ENCODE results near the gene EXOSC7. TPM values are rescaled to one million over a fixed set of nuclear protein-coding genes. Genes with fewer than 3 reads are reported as not detected.
A peak's percentile ranks its signal among the peaks of the same experiment; 100 is the strongest.
"Not testable (repeated sequence)": the region's sequence is repeated elsewhere in the genome, so short reads cannot be mapped to it uniquely, and the experiment has no call there.

Gene EXOSC7
- total and polyA plus RNA-seq, 2 donors (not counting 3 experiments of a cell fraction or from before 2014, with no cell fraction given): 44.5 to 53.8 TPM

- H3K4me1 ChIP-seq (ENCODE audit: control insufficient read depth, extremely low read depth, insufficient read depth, low read length); dilution Hi-C loops (cut with MboI; ENCODE audit: extremely low pct_ligation_motif_present, low sequenced_read_pairs); H2AFZ ChIP-seq (ENCODE audit: low read depth, low read length); H3K4me2 ChIP-seq (ENCODE audit: insufficient read depth, low read length); POLR2A ChIA-PET; H3K27ac ChIP-seq (ENCODE audit: insufficient read depth, low read depth, low read length); H3K36me3 ChIP-seq (ENCODE audit: control insufficient read depth in 2 of 2, extremely low read depth in 1 of 2, insufficient read depth in 2 of 2, low read length in 2 of 2); H3K27me3 ChIP-seq (ENCODE audit: control insufficient read depth in 2 of 2, insufficient read depth in 2 of 2, low read length in 2 of 2); FAIRE-seq; H3K9ac ChIP-seq (replicated peaks; ENCODE audit: extremely low read depth, insufficient read depth, low read length); H4K20me1 ChIP-seq (replicated peaks; ENCODE audit: control insufficient read depth, extremely low read depth, insufficient read depth, low read length); H3K9me3 ChIP-seq (replicated peaks; ENCODE audit: control insufficient read depth, insufficient read depth, low read length); intact Hi-C loops (cut with micrococcal nuclease); H3K4me3 ChIP-seq (replicated peaks in 1 of 3; ENCODE audit: insufficient read depth in 1 of 3, low read depth in 1 of 3, low read length in 3 of 3); H3K79me2 ChIP-seq (ENCODE audit: control insufficient read depth, insufficient read depth, low read length); BruUV-seq (replicated peaks); DNase-seq (ENCODE audit: low read depth, low spot score); H3K9me1 ChIP-seq (replicated peaks; ENCODE audit: control insufficient read depth, extremely low read depth, insufficient read depth, low read length): not testable (repeated sequence)
- CTCF ChIA-PET: interaction anchor here (1.3 kb wide), 2 partner anchors 23 to 35 kb away, joined by 3 to 5 read pairs; no protein-coding TSS in a partner anchor
Measured at GRCh38 chr3:44949770-44950169, 26.3 kb upstream of the EXOSC7 start.

- Histone ChIP-seq H3K79me2 (ENCODE audit: control insufficient read depth, insufficient read depth, low read length) (peaks cover 6% of the 10 kb centered on the region), H3K4me2 (ENCODE audit: insufficient read depth, low read length) (no peak overlapping the region), H3K9me3 (replicated peaks; ENCODE audit: control insufficient read depth, insufficient read depth, low read length) (no peaks in the 10 kb centered on the region), H2AFZ (ENCODE audit: low read depth, low read length) (no peak overlapping the region), H3K4me3 (replicated peaks in 1 of 3; ENCODE audit: insufficient read depth in 1 of 3, low read depth in 1 of 3, low read length in 3 of 3) (no peak overlapping the region), H3K9me1 (replicated peaks; ENCODE audit: control insufficient read depth, extremely low read depth, insufficient read depth, low read length) (no peaks in the 10 kb centered on the region), H4K20me1 (replicated peaks; ENCODE audit: control insufficient read depth, extremely low read depth, insufficient read depth, low read length) (no peaks in the 10 kb centered on the region), H3K36me3 (ENCODE audit: control insufficient read depth in 2 of 2, extremely low read depth in 1 of 2, insufficient read depth in 2 of 2, low read length in 2 of 2) (no peaks in the 10 kb centered on the region), H3K4me1 (ENCODE audit: control insufficient read depth, extremely low read depth, insufficient read depth, low read length) (peaks cover 6% of the 10 kb centered on the region), H3K27me3 (ENCODE audit: control insufficient read depth in 2 of 2, insufficient read depth in 2 of 2, low read length in 2 of 2) (no peaks in the 10 kb centered on the region), H3K27ac (ENCODE audit: insufficient read depth, low read depth, low read length) (no peak overlapping the region), H3K9ac (replicated peaks; ENCODE audit: extremely low read depth, insufficient read depth, low read length) (no peak overlapping the region)
- ChIA-PET CTCF (interaction anchor here (1.3 kb wide), 2 partner anchors 22 to 36 kb away, joined by 3 to 5 read pairs; no protein-coding TSS in a partner anchor), POLR2A (no interaction called here)
- FAIRE-seq: peak; percentile 46
- dilution Hi-C loops (cut with MboI; ENCODE audit: extremely low pct_ligation_motif_present, low sequenced_read_pairs) (no loop called here), intact Hi-C loops (cut with micrococcal nuclease) (no loop called here)
- no peak for DNase-seq (ENCODE audit: low read depth, low spot score)
- no TSS peak for BruUV-seq (replicated peaks)
- TF ChIP-seq EZH2 (IDR thresholded peaks at IDR 0.05; ENCODE audit: borderline replicate concordance, low read depth, low read length, severe bottlenecking) (no peak), MAX (IDR thresholded peaks at IDR 0.05; ENCODE audit: insufficient read depth, insufficient read length) (no peak), CTCF (IDR thresholded peaks at IDR 0.05; ENCODE audit: extremely low read depth in 1 of 2, insufficient read depth in 1 of 2, low read depth in 1 of 2, low read length in 2 of 2) (no peak), POLR2A (IDR thresholded peaks at IDR 0.05; ENCODE audit: low read depth, low read length) (no peak), GATA2 (IDR thresholded peaks at IDR 0.05; ENCODE audit: insufficient read depth, insufficient read length, low read depth, low read length) (no peak), MYC (IDR thresholded peaks at IDR 0.05; ENCODE audit: low read depth, low read length) (no peak), FOS (IDR thresholded peaks at IDR 0.05; ENCODE audit: borderline replicate concordance, insufficient read depth, low read length) (no peak), JUN (IDR thresholded peaks at IDR 0.05; ENCODE audit: borderline replicate concordance, insufficient read depth, insufficient read length, low read depth) (no peak), POLR2AphosphoS5 (IDR thresholded peaks at IDR 0.05; ENCODE audit: insufficient read depth, low read depth, low read length) (no peak)
Measured at GRCh38 chr3:44950275-44950734, 25.7 kb upstream of the EXOSC7 start.

All from endothelial cell of umbilical vein (primary cell).